C4-2B (cell line): ENCODE data around the gene SNX13.

Experiments
- CTCF ChIP-seq: fragments of 450-650 bp; conservative IDR thresholded peaks from 2 replicates; pipeline ENCODE4 v1.5.1; 2017; ENCODE audit warnings: mild to moderate bottlenecking
- ZFX ChIP-seq: fragments of 450-650 bp; IDR thresholded peaks from 2 replicates; pipeline ENCODE4 v1.6.1; 2017

GRCh38 chr7:17940302-17940883 lies at the start of gene SNX13:
- TF ChIP-seq CTCF (peak; percentile 48), ZFX (peak; percentile 71)
